GM19240 (cell line): ENCODE data around the gene RUVBL2.
"Not testable (repeated sequence)": the region's sequence is repeated elsewhere in the genome, so short reads cannot be mapped to it uniquely, and the experiment has no call there.

ENCODE experiments used
- DNase-seq: peaks from one replicate; pipeline ENCODE4 v3.0.0; 2011; ENCODE audit warnings: low spot score; ENCODE audit not compliant: insufficient read length

The RUVBL2 gene

GRCh38 chr19:49017666-49018351 lies 24.1 kb downstream of the RUVBL2 start:
- peak; percentile 76 for DNase-seq

- DNase-seq: not testable (repeated sequence)
Measured at GRCh38 chr19:49018388-49019241, 24.9 kb downstream of the RUVBL2 start.

- DNase-seq: peak; percentile 38
Measured at GRCh38 chr19:49019242-49019932, 25.7 kb downstream of the RUVBL2 start.

- no peak for DNase-seq
Measured at GRCh38 chr19:49020342-49020741, 26.7 kb downstream of the RUVBL2 start.

- no peak for DNase-seq
Measured at GRCh38 chr19:49020931-49021895, 27.5 kb downstream of the RUVBL2 start.

- no peak for DNase-seq
Measured at GRCh38 chr19:49022116-49022515, 28.4 kb downstream of the RUVBL2 start.

GRCh38 chr19:49024233-49024632 lies 30.5 kb downstream of the RUVBL2 start, which contains the start of gene CGB3:
Gene CGB3, minus strand, starts transcription at chr19:49024333. Its CDS starts 362 bp downstream, at chr19:49023971.
- not testable (repeated sequence) for DNase-seq

- DNase-seq: not testable (repeated sequence)
Measured at GRCh38 chr19:49025088-49025487, 31.4 kb downstream of the RUVBL2 start.

- not testable (repeated sequence) for DNase-seq
Measured at GRCh38 chr19:49025599-49025998, 31.9 kb downstream of the RUVBL2 start.

GRCh38 chr19:49028686-49029085 lies 35.0 kb downstream of the RUVBL2 start:
- not testable (repeated sequence) for DNase-seq

- DNase-seq: not testable (repeated sequence)
Measured at GRCh38 chr19:49029749-49030148, 36.1 kb downstream of the RUVBL2 start.

- DNase-seq: not testable (repeated sequence)
Measured at GRCh38 chr19:49030323-49030722, 36.6 kb downstream of the RUVBL2 start.

- not testable (repeated sequence) for DNase-seq
Measured at GRCh38 chr19:49031642-49032301, 38.1 kb downstream of the RUVBL2 start, which contains the start of gene CGB2. Gene CGB2, plus strand, starts transcription at chr19:49031890. Its CDS starts 206 bp downstream, at chr19:49032096.

GRCh38 chr19:49036815-49037214 lies 43.1 kb downstream of the RUVBL2 start, which contains the start of gene CGB1:
Gene CGB1, minus strand, starts transcription at chr19:49036895. Its CDS starts 184 bp downstream, at chr19:49036711.
- not testable (repeated sequence) for DNase-seq

- DNase-seq: not testable (repeated sequence)
Measured at GRCh38 chr19:49038111-49038510, 44.4 kb downstream of the RUVBL2 start.

GRCh38 chr19:49038557-49039276 lies 45.0 kb downstream of the RUVBL2 start:
- not testable (repeated sequence) for DNase-seq

GRCh38 chr19:49039736-49040135 lies 46.0 kb downstream of the RUVBL2 start:
- not testable (repeated sequence) for DNase-seq

- no peak for DNase-seq
Measured at GRCh38 chr19:49042177-49042576, 48.5 kb downstream of the RUVBL2 start.

- not testable (repeated sequence) for DNase-seq
Measured at GRCh38 chr19:49042666-49043065, 49.0 kb downstream of the RUVBL2 start.
